CD14-positive monocyte (primary cell): ENCODE measurements around the gene P3H2. TPM values are rescaled to one million over a fixed set of nuclear protein-coding genes. Genes with fewer than 3 reads are reported as not detected.

Experiments
- DNase-seq, 3 donors: peaks; one replicate each; pipeline ENCODE4 v3.0.0-alpha.2; 2011 to 2022
- H2AFZ ChIP-seq: 2 replicates; pipeline ENCODE4 v1.6.0; 2012; ENCODE audit warnings: mild to moderate bottlenecking, low read depth, low read length, inconsistent platforms; ENCODE audit not compliant: insufficient read depth, poor library complexity, severe bottlenecking
- H3K27ac ChIP-seq, 2 donors: 1 replicate in 1 of 2; 2 replicates in 1 of 2; pipeline ENCODE4 v1.5.1; 2012 to 2013; ENCODE audit warnings: low read length in 2 of 2, control low read depth in 1 of 2, inconsistent platforms in 1 of 2, low read depth in 1 of 2, mild to moderate bottlenecking in 1 of 2
- H3K27me3 ChIP-seq, 2 donors: one replicate each; pipeline versions ENCODE4 v1.6.0 to v1.6.1; 2011 to 2013; ENCODE audit warnings: low read length in 2 of 2; ENCODE audit not compliant: control insufficient read depth in 2 of 2, insufficient read depth in 2 of 2
- H3K36me3 ChIP-seq, 2 donors: replicated peaks in 1 of 2; 1 replicate in 1 of 2; 2 replicates in 1 of 2; pipeline versions ENCODE4 v1.5.1 to v1.6.1; 2012 to 2013; ENCODE audit warnings: low read length in 2 of 2, control low read depth in 1 of 2, inconsistent platforms in 1 of 2, mild to moderate bottlenecking in 1 of 2; ENCODE audit not compliant: insufficient read depth in 2 of 2, control insufficient read depth in 1 of 2
- H3K4me1 ChIP-seq, 2 donors: 1 replicate in 1 of 2; 2 replicates in 1 of 2; pipeline versions ENCODE4 v1.5.1 to v1.6.1; 2012 to 2013; ENCODE audit warnings: low read length in 2 of 2, control low read depth in 1 of 2, inconsistent platforms in 1 of 2, mild to moderate bottlenecking in 1 of 2, moderate library complexity in 1 of 2; ENCODE audit not compliant: insufficient read depth in 2 of 2, control insufficient read depth in 1 of 2
- H3K4me2 ChIP-seq: replicated peaks from 2 replicates; pipeline ENCODE3; 2012; ENCODE audit warnings: low read length, moderate library complexity, mild to moderate bottlenecking; ENCODE audit not compliant: poor library complexity, severe bottlenecking; ENCODE audit errors: extremely low read depth
- H3K4me3 ChIP-seq, 3 experiments: fragments of 200-600 bp in 1 of 3; sonication (generic) in 1 of 3; replicated peaks in 1 of 3; 1 replicate in 2 of 3; 2 replicates in 1 of 3; pipeline ENCODE4 v1.5.1; 2011 to 2013; ENCODE audit warnings: low read length in 3 of 3, mild to moderate bottlenecking in 3 of 3, control low read depth in 2 of 3, low read depth in 2 of 3, inconsistent platforms in 1 of 3, moderate library complexity in 1 of 3
- H3K79me2 ChIP-seq: 2 replicates; pipeline ENCODE4 v1.6.0; 2012; ENCODE audit warnings: mild to moderate bottlenecking, control low read depth, inconsistent platforms, low read length, moderate library complexity; ENCODE audit not compliant: insufficient read depth
- H3K9ac ChIP-seq: 2 replicates; pipeline ENCODE4 v1.6.0; 2017; ENCODE audit warnings: low read length, mild to moderate bottlenecking; ENCODE audit not compliant: insufficient read depth, poor library complexity, severe bottlenecking
- H3K9me3 ChIP-seq, 2 donors: replicated peaks in 1 of 2; 1 replicate in 1 of 2; 2 replicates in 1 of 2; pipeline versions ENCODE4 v1.5.1 to v1.6.1; 2012 to 2013; ENCODE audit warnings: low read length in 2 of 2, control low read depth in 1 of 2; ENCODE audit not compliant: control insufficient read depth in 1 of 2, insufficient read depth in 1 of 2
- H4K20me1 ChIP-seq: 2 replicates; pipeline ENCODE4 v1.6.0; 2012; ENCODE audit warnings: mild to moderate bottlenecking, low read length, control low read depth, moderate library complexity; ENCODE audit not compliant: insufficient read depth
- H3K27ac Mint-ChIP-seq, 7 donors: one replicate each; pipeline ENCODE4 v1.8.0; 2020; ENCODE audit warnings: mild to moderate bottlenecking in 7 of 7, mixed read lengths in 7 of 7, moderate library complexity in 6 of 7, inconsistent platforms in 2 of 7
- H3K27me3 Mint-ChIP-seq, 3 donors: one replicate each; pipeline ENCODE4 v1.8.0; 2021 to 2022; ENCODE audit warnings: low read depth in 3 of 3, mild to moderate bottlenecking in 3 of 3, mixed read lengths in 3 of 3, moderate library complexity in 3 of 3, inconsistent platforms in 1 of 3
- H3K36me3 Mint-ChIP-seq, 2 donors: one replicate each; pipeline ENCODE4 v1.8.0; 2020; ENCODE audit warnings: mixed read lengths in 2 of 2, inconsistent platforms in 1 of 2, mild to moderate bottlenecking in 1 of 2
- H3K4me1 Mint-ChIP-seq: one replicate; pipeline ENCODE4 v1.8.0; 2020; ENCODE audit warnings: mild to moderate bottlenecking, mixed read lengths
- H3K4me3 Mint-ChIP-seq, 2 donors: one replicate each; pipeline ENCODE4 v1.8.0; 2020; ENCODE audit warnings: mild to moderate bottlenecking in 2 of 2, mixed read lengths in 2 of 2, moderate library complexity in 1 of 2
- H3K9me3 Mint-ChIP-seq, 7 donors: one replicate each; pipeline ENCODE4 v1.8.0; 2020 to 2022; ENCODE audit warnings: mixed read lengths in 7 of 7, mild to moderate bottlenecking in 6 of 7, moderate library complexity in 6 of 7, inconsistent platforms in 2 of 7
- CTCF ChIP-seq: fragments of 200-600 bp; IDR thresholded peaks from one replicate; pipeline ENCODE4 v1.8.0; 2022; ENCODE audit warnings: antibody characterized with exemption, mild to moderate bottlenecking
- WGBS: methylation state at CpG from one replicate; pipeline ENCODE4 v1.1.5; 2013; ENCODE audit warnings: missing lambda C conversion rate; ENCODE audit not compliant: insufficient coverage; 5-methylcytosine and 5-hydroxymethylcytosine counted together
- intact Hi-C, 2 donors: fragments of 100-400 bp; cut with micrococcal nuclease; formaldehyde crosslinking; loops; one replicate each; pipeline versions ENCODE4 v1.15.0 to v1.15.1; 2023
- polyA plus RNA-seq, 3 donors: library from polyadenylated mRNA; depleted of rRNA in 1 of 3; unstranded in 2 of 3; stranded (reverse) in 1 of 3; fragments of 300-500 nt in 2 of 3; fragments of >200 nt in 1 of 3; fragmentation: Illumina TruSeq in 2 of 3; gene quantifications; 1 replicate in 2 of 3; 2 replicates in 1 of 3; pipeline ENCODE4 v1.2.3, GENCODE V29; 2012 to 2021

P3H2 gene
- polyA plus RNA-seq, 3 donors, result 0.25 to 0.31 (median 0.27) TPM

GRCh38 chr3:189945935-189946709, 174.6 kb downstream of the P3H2 start:
- no peak overlapping the region for H3K4me3 ChIP-seq
- Mint-ChIP-seq H3K4me3 (no peak overlapping the region), H3K4me1 (no peaks in the 10 kb centered on the region), H3K27me3 (peaks cover 3 to 6% (median 5%) of the 10 kb centered on the region in 3 donors), H3K9me3 (no peaks in the 10 kb centered on the region), H3K27ac (no peak overlapping the region), H3K36me3 (no peaks in the 10 kb centered on the region)
- no peak overlapping the region for H3K9ac ChIP-seq
- H2AFZ ChIP-seq, result no peak overlapping the region
- no peaks in the 10 kb centered on the region for H3K79me2 ChIP-seq
- intact Hi-C loops, result no loop called here
- no peaks in the 10 kb centered on the region for H3K36me3 ChIP-seq
- no peak for TF ChIP-seq CTCF
- WGBS, result 96% methylated on average over 6 of the region's 6 CpGs
- no peaks in the 10 kb centered on the region for H3K4me1 ChIP-seq
- H4K20me1 ChIP-seq, result no peaks in the 10 kb centered on the region
- no peak overlapping the region for H3K4me2 ChIP-seq
- peaks cover 0 to 2% of the 10 kb centered on the region in 2 donors for H3K27me3 ChIP-seq
- H3K27ac ChIP-seq, result no peak overlapping the region
- no peaks in the 10 kb centered on the region for H3K9me3 ChIP-seq
- no peak for DNase-seq

- Histone ChIP-seq H3K4me2 (no peak overlapping the region), H2AFZ (no peak overlapping the region), H3K9ac (no peak overlapping the region), H3K79me2 (no peaks in the 10 kb centered on the region), H3K27ac (no peak overlapping the region), H3K27me3 (peaks cover 0 to 2% of the 10 kb centered on the region in 2 donors), H4K20me1 (no peaks in the 10 kb centered on the region), H3K4me1 (no peaks in the 10 kb centered on the region), H3K4me3 (no peak overlapping the region), H3K36me3 (no peaks in the 10 kb centered on the region), H3K9me3 (no peaks in the 10 kb centered on the region)
- peak overlapping the region in 1 of 7 donors; percentile 22 for H3K27ac Mint-ChIP-seq
- H3K36me3 Mint-ChIP-seq, result no peaks in the 10 kb centered on the region
- 96% methylated on average over 10 of the region's 14 CpGs for WGBS
- no peaks in the 10 kb centered on the region for H3K4me1 Mint-ChIP-seq
- no peak for TF ChIP-seq CTCF
- DNase-seq, result no peak
- H3K27me3 Mint-ChIP-seq, result peaks cover 3 to 6% (median 6%) of the 10 kb centered on the region in 3 donors
- H3K4me3 Mint-ChIP-seq, result no peak overlapping the region
- intact Hi-C loops, result no loop called here
- no peaks in the 10 kb centered on the region for H3K9me3 Mint-ChIP-seq
Observed at GRCh38 chr3:189944285-189945145, 176.2 kb downstream of the P3H2 start.
